ENCODE results near the gene CPNE5. TPM values are rescaled to one million over a fixed set of nuclear protein-coding genes. Genes with fewer than 3 reads are reported as not detected.
A peak's percentile ranks its signal among the peaks of the same experiment; 100 is the strongest.

CPNE5 gene
- total and polyA plus RNA-seq, 9 of the 15 experiments (the other 6 are each of a cell fraction or from before 2014, with no cell fraction given) = 0.14 to 1.0 (median 0.46) TPM; not detected in 2

DNA sequence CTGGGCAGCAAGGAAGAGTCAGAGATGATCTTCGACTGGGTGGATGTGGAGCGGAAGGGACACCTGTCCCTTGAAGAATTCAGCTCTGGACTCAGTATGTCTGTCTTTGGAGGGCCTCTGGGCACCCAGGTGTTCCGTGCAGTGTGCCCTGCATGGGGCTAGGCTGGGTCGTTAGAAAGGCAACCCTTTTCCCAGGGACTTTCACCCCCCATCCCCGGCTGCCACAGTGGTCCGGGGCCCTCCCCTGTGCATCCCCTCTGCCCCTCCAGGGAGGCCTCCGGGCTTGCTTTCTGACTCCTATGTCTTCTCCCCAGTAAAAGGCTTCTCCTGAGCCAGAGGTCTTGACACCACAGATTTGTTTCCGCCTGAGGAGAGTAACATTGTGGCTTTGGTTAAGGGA is 125.4 kb downstream of the CPNE5 start:
- ChIA-PET POLR2A (interaction anchor here (0.6 kb wide), 1 partner anchor 83 kb away, joined by 3 read pairs; no protein-coding TSS in a partner anchor), CTCF (ENCODE audit: low intra/inter-chr PET ratio) (no interaction called here)
- no TSS peak for BruUV-seq (replicated peaks)
- DNase-seq (ENCODE audit: extremely low read depth in 1 of 4, low spot score in 3 of 4) (no peak), ATAC-seq (no peak), FAIRE-seq (no peak)
- no peak overlapping the region for H2AFZ ChIP-seq (ENCODE audit: low read depth, low read length)
- no peak overlapping the region for H3K4me2 ChIP-seq (ENCODE audit: insufficient read depth, low read length)
- no peak overlapping the region for H3K27ac ChIP-seq (ENCODE audit: extremely low read depth, low read depth, low read length)
- no peaks in the 10 kb centered on the region for H3K36me3 ChIP-seq (ENCODE audit: control insufficient read depth, insufficient read depth, low read length)
- in situ Hi-C loops (cut with MboI) (no loop called here), intact Hi-C loops (cut with micrococcal nuclease) (no loop called here)
- TF ChIP-seq DPF2 (IDR thresholded peaks at IDR 0.05) (no peak), RBFOX2 (IDR thresholded peaks at IDR 0.05; ENCODE audit: low read depth, low read length) (no peak), ZNF75A (CRISPR knock-in tag; IDR thresholded peaks at IDR 0.05) (no peak), ZNF23 (CRISPR knock-in tag; IDR thresholded peaks at IDR 0.05) (no peak), ZFP36 (IDR thresholded peaks at IDR 0.05; ENCODE audit: low read depth, low read length, partially characterized antibody) (peak; percentile 27), ILK (tag; IDR thresholded peaks at IDR 0.05; ENCODE audit: borderline replicate concordance, low read depth) (no peak), FUS (optimal IDR thresholded peaks at IDR 0.05; ENCODE audit: low read depth, low read length) (no peak)
- TF ChIP-seq, protein P1, sequence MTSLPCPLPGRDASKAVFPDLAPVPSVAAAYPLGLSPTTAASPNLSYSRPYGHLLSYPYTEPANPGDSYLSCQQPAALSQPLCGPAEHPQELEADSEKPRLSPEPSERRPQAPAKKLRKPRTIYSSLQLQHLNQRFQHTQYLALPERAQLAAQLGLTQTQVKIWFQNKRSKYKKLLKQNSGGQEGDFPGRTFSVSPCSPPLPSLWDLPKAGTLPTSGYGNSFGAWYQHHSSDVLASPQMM (CRISPR knock-in tag; IDR thresholded peaks at IDR 0.05) = no peak
- TF ChIP-seq, protein P2, sequence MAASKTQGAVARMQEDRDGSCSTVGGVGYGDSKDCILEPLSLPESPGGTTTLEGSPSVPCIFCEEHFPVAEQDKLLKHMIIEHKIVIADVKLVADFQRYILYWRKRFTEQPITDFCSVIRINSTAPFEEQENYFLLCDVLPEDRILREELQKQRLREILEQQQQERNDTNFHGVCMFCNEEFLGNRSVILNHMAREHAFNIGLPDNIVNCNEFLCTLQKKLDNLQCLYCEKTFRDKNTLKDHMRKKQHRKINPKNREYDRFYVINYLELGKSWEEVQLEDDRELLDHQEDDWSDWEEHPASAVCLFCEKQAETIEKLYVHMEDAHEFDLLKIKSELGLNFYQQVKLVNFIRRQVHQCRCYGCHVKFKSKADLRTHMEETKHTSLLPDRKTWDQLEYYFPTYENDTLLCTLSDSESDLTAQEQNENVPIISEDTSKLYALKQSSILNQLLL (CRISPR knock-in tag; IDR thresholded peaks at IDR 0.05; ENCODE audit: borderline replicate concordance) = no peak
- no peaks in the 10 kb centered on the region for H3K9me1 ChIP-seq (ENCODE audit: control insufficient read depth, insufficient read depth, low read length)
- H3K79me2 ChIP-seq (ENCODE audit: control insufficient read depth, insufficient read depth, low read length) = no peaks in the 10 kb centered on the region
- no peaks in the 10 kb centered on the region for H3K9me3 ChIP-seq (replicated peaks; ENCODE audit: control insufficient read depth, insufficient read depth, low read depth, low read length)
- H3K27me3 ChIP-seq (ENCODE audit: control insufficient read depth in 2 of 2, insufficient read depth in 2 of 2, low read length in 2 of 2) = peaks cover 31 to 73% of the 10 kb centered on the region in 2 experiments
- no peak overlapping the region for H3K4me3 ChIP-seq
- WGBS (ENCODE audit: insufficient coverage, low coverage, missing lambda C conversion rate) = 2% methylated on average over 8 of the region's 8 CpGs
- H3K9ac ChIP-seq (ENCODE audit: insufficient read depth in 1 of 2, low read depth in 2 of 2, low read length in 2 of 2) = no peak overlapping the region; a peak in 1 of 4 replicates
- H3K4me1 ChIP-seq (replicated peaks in 1 of 2; ENCODE audit: control insufficient read depth in 2 of 2, insufficient read depth in 2 of 2, low read length in 2 of 2) = peaks cover 0 to 6% of the 10 kb centered on the region in 2 experiments; a peak in 1 of 5 replicates
- peaks cover 10% of the 10 kb centered on the region; the same call in 1 of the 2 replicates for H4K20me1 ChIP-seq (replicated peaks; ENCODE audit: control insufficient read depth, insufficient read depth, low read length)
